Loucy (cell line): Measurements from ENCODE around the gene NAXE.

Experiments used
- H2AFZ ChIP-seq: fragments of 200-600 bp; sonication (generic); 2 replicates; pipeline ENCODE4 v1.6.0; 2016; ENCODE audit warnings: antibody characterized with exemption, mild to moderate bottlenecking, low read length, moderate library complexity
- H3F3A ChIP-seq: fragments of 200-600 bp; 2 replicates; pipeline ENCODE4 v1.6.0; 2016; ENCODE audit warnings: antibody characterized with exemption, low read depth, mild to moderate bottlenecking
- H3K27me3 ChIP-seq: fragments of 200-600 bp; sonication (generic); 2 replicates; pipeline ENCODE4 v1.6.1; 2014; ENCODE audit warnings: low read length, mild to moderate bottlenecking; ENCODE audit not compliant: insufficient read depth, poor library complexity, severe bottlenecking
- H3K36me3 ChIP-seq: fragments of 200-600 bp; sonication (generic); 2 replicates; pipeline ENCODE4 v1.6.1; 2016; ENCODE audit warnings: low read length; ENCODE audit not compliant: insufficient read depth
- H3K4me1 ChIP-seq: fragments of 200-600 bp; sonication (generic); 2 replicates; pipeline ENCODE4 v1.5.1; 2014; ENCODE audit warnings: low read length, mild to moderate bottlenecking; ENCODE audit not compliant: insufficient read depth, poor library complexity, severe bottlenecking
- H3K4me2 ChIP-seq: fragments of 200-600 bp; sonication (generic); 2 replicates; pipeline ENCODE4 v1.6.0; 2014; ENCODE audit warnings: antibody characterized with exemption, low read length, low read depth, mild to moderate bottlenecking; ENCODE audit not compliant: poor library complexity, severe bottlenecking
- H3K4me3 ChIP-seq: fragments of 200-600 bp; sonication (generic); 2 replicates; pipeline ENCODE4 v1.5.1; 2014; ENCODE audit warnings: low read length, mild to moderate bottlenecking, mixed read lengths; ENCODE audit not compliant: poor library complexity, severe bottlenecking
- H3K79me2 ChIP-seq: fragments of 200-600 bp; sonication (generic); 2 replicates; pipeline ENCODE4 v1.6.1; 2014; ENCODE audit warnings: low read length; ENCODE audit not compliant: insufficient read depth
- H3K9ac ChIP-seq: fragments of 200-600 bp; sonication (generic); 2 replicates; pipeline ENCODE4 v1.6.0; 2014; ENCODE audit warnings: mild to moderate bottlenecking, low read depth, low read length, moderate library complexity; ENCODE audit not compliant: poor library complexity, severe bottlenecking
- H3K9me2 ChIP-seq: fragments of 200-600 bp; sonication (generic); replicated peaks from 2 replicates; pipeline ENCODE4 v1.6.1; 2016; ENCODE audit warnings: low read depth, low read length, mixed read lengths
- H3K9me3 ChIP-seq: fragments of 200-600 bp; sonication (generic); 2 replicates; pipeline ENCODE4 v1.6.1; 2014; ENCODE audit warnings: mild to moderate bottlenecking, antibody characterized with exemption, low read length, low read depth; ENCODE audit not compliant: insufficient read depth
- H4K20me1 ChIP-seq: fragments of 200-600 bp; sonication (generic); 2 replicates; pipeline ENCODE4 v1.6.0; 2014; ENCODE audit warnings: antibody characterized with exemption, low read length, mild to moderate bottlenecking; ENCODE audit not compliant: insufficient read depth, poor library complexity, severe bottlenecking
- CTCF ChIP-seq: fragments of 200-600 bp; sonication (generic); conservative IDR thresholded peaks from 2 replicates; pipeline ENCODE4 v1.5.1; 2014; ENCODE audit warnings: mild to moderate bottlenecking, antibody characterized with exemption, low read length
- EZH2phosphoT487 ChIP-seq: fragments of 200-600 bp; IDR thresholded peaks from 2 replicates; pipeline ENCODE4 v1.6.1; 2018; ENCODE audit warnings: antibody characterized with exemption, mild to moderate bottlenecking, moderate library complexity, borderline replicate concordance

Gene NAXE

GRCh38 chr1:156625436-156626078 is 34.0 kb downstream of the NAXE start:
- no peaks in the 10 kb centered on the region for H3K79me2 ChIP-seq
- H3K4me3 ChIP-seq, result no peak overlapping the region
- H4K20me1 ChIP-seq, result no peaks in the 10 kb centered on the region
- no peak overlapping the region for H2AFZ ChIP-seq
- no peak overlapping the region for H3K4me2 ChIP-seq
- H3F3A ChIP-seq, result no peaks in the 10 kb centered on the region
- no peaks in the 10 kb centered on the region for H3K27me3 ChIP-seq
- no peak overlapping the region for H3K9ac ChIP-seq
- H3K36me3 ChIP-seq, result no peaks in the 10 kb centered on the region
- H3K4me1 ChIP-seq, result no peaks in the 10 kb centered on the region
- TF ChIP-seq CTCF, result peak; percentile 85
- TF ChIP-seq EZH2phosphoT487, result no peak
- H3K9me3 ChIP-seq, result no peaks in the 10 kb centered on the region
- H3K9me2 ChIP-seq, result no peaks in the 10 kb centered on the region

- Histone ChIP-seq H3K9me3 (no peaks in the 10 kb centered on the region), H3K9me2 (no peaks in the 10 kb centered on the region), H3K9ac (no peak overlapping the region), H3K4me1 (no peaks in the 10 kb centered on the region), H3K4me3 (no peak overlapping the region), H3K36me3 (no peaks in the 10 kb centered on the region), H3K27me3 (no peaks in the 10 kb centered on the region), H3F3A (no peaks in the 10 kb centered on the region), H3K79me2 (no peaks in the 10 kb centered on the region), H2AFZ (no peak overlapping the region), H3K4me2 (no peak overlapping the region), H4K20me1 (no peaks in the 10 kb centered on the region)
- TF ChIP-seq CTCF, result no peak
- no peak for TF ChIP-seq EZH2phosphoT487
Measured at GRCh38 chr1:156626079-156626438, 34.5 kb downstream of the NAXE start.

DNA sequence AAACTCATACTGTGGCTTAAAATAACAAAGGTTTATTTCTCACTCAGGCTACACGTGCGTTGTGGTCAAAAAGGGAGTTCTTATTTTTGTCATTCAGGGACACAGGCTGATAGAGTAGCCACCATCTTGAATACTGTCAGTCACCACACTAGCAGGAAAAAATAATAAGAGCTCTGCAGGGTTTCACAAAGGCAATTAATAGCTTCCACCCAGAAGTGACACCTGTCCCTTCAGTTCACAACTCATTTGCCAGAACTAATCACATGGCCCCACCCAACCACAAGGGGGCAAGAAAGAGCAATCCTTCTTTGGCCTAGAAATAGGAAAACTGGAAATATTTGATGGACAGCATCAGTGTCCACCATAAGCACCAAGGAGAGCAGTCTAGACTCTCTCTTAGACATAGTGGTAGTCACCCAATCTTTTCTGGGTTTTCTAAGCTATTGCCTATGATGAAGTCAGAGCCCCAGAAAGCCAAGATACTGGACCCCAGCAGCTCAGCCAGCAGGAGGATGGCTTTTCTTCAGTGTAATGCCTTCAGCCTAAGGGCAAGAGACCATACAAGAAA is 35.8 kb downstream of the NAXE start:
- no peaks in the 10 kb centered on the region for H4K20me1 ChIP-seq
- no peaks in the 10 kb centered on the region for H3K36me3 ChIP-seq
- TF ChIP-seq EZH2phosphoT487 (no peak), CTCF (peak; percentile 87)
- H3K4me3 ChIP-seq, result no peak overlapping the region
- H3K9ac ChIP-seq, result no peak overlapping the region
- H3K27me3 ChIP-seq, result no peaks in the 10 kb centered on the region
- H3K4me1 ChIP-seq, result no peaks in the 10 kb centered on the region
- H2AFZ ChIP-seq, result no peak overlapping the region
- no peaks in the 10 kb centered on the region for H3F3A ChIP-seq
- H3K9me3 ChIP-seq, result no peaks in the 10 kb centered on the region
- H3K79me2 ChIP-seq, result no peaks in the 10 kb centered on the region
- H3K4me2 ChIP-seq, result no peak overlapping the region
- no peaks in the 10 kb centered on the region for H3K9me2 ChIP-seq
